Keratinocyte (primary cell): Measurements from ENCODE around the gene ETV3L. TPM values are rescaled to one million over a fixed set of nuclear protein-coding genes. Genes with fewer than 3 reads are reported as not detected.

Source experiments
- DNase-seq: peaks from one replicate; pipeline ENCODE4 v3.0.0-alpha.2; 2011; ENCODE audit warnings: low read depth, missing footprints, low spot score
- FAIRE-seq: peaks from 2 replicates; lab custom pipeline; 2011; peaks lifted over from hg19 to GRCh38; lab: Jason Lieb, UNC
- H2AFZ ChIP-seq: 2 replicates; pipeline ENCODE4 v1.6.0; 2012; ENCODE audit warnings: low read length, control low read depth, inconsistent platforms; ENCODE audit not compliant: control insufficient read depth
- H3K27ac ChIP-seq: 2 replicates; pipeline ENCODE4 v1.5.1; 2011; ENCODE audit warnings: low read length; ENCODE audit not compliant: control insufficient read depth, insufficient read depth
- H3K27me3 ChIP-seq: 3 replicates; pipeline ENCODE4 v1.6.0; 2011; ENCODE audit warnings: low read length; ENCODE audit not compliant: control insufficient read depth, insufficient read depth; ENCODE audit errors: extremely low read depth
- H3K36me3 ChIP-seq, 2 experiments: 2 replicates in 1 of 2; 3 replicates in 1 of 2; pipeline ENCODE4 v1.5.1; 2011; ENCODE audit warnings: low read length in 2 of 2, mild to moderate bottlenecking in 1 of 2; ENCODE audit not compliant: control insufficient read depth in 2 of 2, insufficient read depth in 2 of 2; ENCODE audit errors: extremely low read depth in 1 of 2
- H3K4me1 ChIP-seq: 3 replicates; pipeline ENCODE4 v1.5.1; 2011; ENCODE audit warnings: low read length; ENCODE audit not compliant: control insufficient read depth, insufficient read depth; ENCODE audit errors: extremely low read depth
- H3K4me2 ChIP-seq: 3 replicates; pipeline ENCODE4 v1.6.0; 2011; ENCODE audit warnings: low read depth, low read length; ENCODE audit not compliant: control insufficient read depth, insufficient read depth; ENCODE audit errors: extremely low read depth
- H3K4me3 ChIP-seq, 3 experiments: fragments of 200-600 bp in 1 of 3; sonication (generic) in 1 of 3; 2 replicates in 2 of 3; 3 replicates in 1 of 3; pipeline ENCODE4 v1.5.1; 2011 to 2016; ENCODE audit warnings: low read length in 3 of 3, mild to moderate bottlenecking in 3 of 3, control low read depth in 2 of 3, inconsistent platforms in 1 of 3, low read depth in 1 of 3, mixed read lengths in 1 of 3, mixed run types in 1 of 3, moderate library complexity in 1 of 3; ENCODE audit not compliant: control insufficient read depth in 2 of 3, insufficient read depth in 2 of 3; ENCODE audit errors: extremely low read depth in 1 of 3
- H3K79me2 ChIP-seq: 2 replicates; pipeline ENCODE4 v1.6.0; 2012; ENCODE audit warnings: low read length; ENCODE audit not compliant: control insufficient read depth, insufficient read depth
- H3K9ac ChIP-seq: 3 replicates; pipeline ENCODE4 v1.6.0; 2011; ENCODE audit warnings: low read length; ENCODE audit not compliant: control insufficient read depth, insufficient read depth; ENCODE audit errors: extremely low read depth
- H3K9me1 ChIP-seq: 3 replicates; pipeline ENCODE4 v1.6.0; 2011; ENCODE audit warnings: low read length; ENCODE audit not compliant: control insufficient read depth, insufficient read depth; ENCODE audit errors: extremely low read depth
- H3K9me3 ChIP-seq: 2 replicates; pipeline ENCODE4 v1.5.1; 2012; ENCODE audit warnings: low read depth, low read length; ENCODE audit not compliant: control insufficient read depth
- H4K20me1 ChIP-seq: 3 replicates; pipeline ENCODE4 v1.6.0; 2011; ENCODE audit warnings: low read length; ENCODE audit not compliant: control insufficient read depth, insufficient read depth; ENCODE audit errors: extremely low read depth
- EZH2 ChIP-seq: IDR thresholded peaks from one replicate; pipeline ENCODE4 v1.6.1; 2012; ENCODE audit warnings: inconsistent platforms, mild to moderate bottlenecking, low read length, moderate library complexity
- dilution Hi-C: fragments of 300-500 bp; cut with MboI; formaldehyde crosslinking; loops from one replicate; pipeline ENCODE4 v1.7.0; 2020; ENCODE audit warnings: low sequenced_read_pairs; ENCODE audit not compliant: extremely low pct_ligation_motif_present
- polyA plus RNA-seq, 5 experiments: library from polyadenylated mRNA; depleted of rRNA in 3 of 5; stranded (reverse) in 3 of 5; stranded (forward) in 1 of 5; unstranded in 1 of 5; fragments of >200 nt; gene quantifications; 1 replicate in 1 of 5; 2 replicates in 3 of 5; 3 replicates in 1 of 5; pipeline versions ENCODE4 v1.2.1 to v1.2.3, GENCODE V29; 2011 to 2012; ENCODE audit warnings: missing spikeins in 2 of 5, low read depth in 1 of 5, low replicate concordance in 1 of 5
- TF ChIP-seq, protein P1 (sequence below), 3 experiments: IDR thresholded peaks in 1 of 3; conservative IDR thresholded peaks in 1 of 3; optimal IDR thresholded peaks in 1 of 3; 2 replicates in 2 of 3; 3 replicates in 1 of 3; pipeline versions ENCODE3 to v1.5.1; 2011; ENCODE audit warnings: low read length in 3 of 3, mild to moderate bottlenecking in 3 of 3, moderate library complexity in 2 of 3, control low read depth in 1 of 3, inconsistent platforms in 1 of 3; ENCODE audit not compliant: insufficient read depth in 2 of 3; ENCODE audit errors: extremely low read depth in 1 of 3

Gene ETV3L
- polyA plus RNA-seq, 1 donor (not counting 4 experiments of a cell fraction or from before 2014, with no cell fraction given), result not detected

DNA sequence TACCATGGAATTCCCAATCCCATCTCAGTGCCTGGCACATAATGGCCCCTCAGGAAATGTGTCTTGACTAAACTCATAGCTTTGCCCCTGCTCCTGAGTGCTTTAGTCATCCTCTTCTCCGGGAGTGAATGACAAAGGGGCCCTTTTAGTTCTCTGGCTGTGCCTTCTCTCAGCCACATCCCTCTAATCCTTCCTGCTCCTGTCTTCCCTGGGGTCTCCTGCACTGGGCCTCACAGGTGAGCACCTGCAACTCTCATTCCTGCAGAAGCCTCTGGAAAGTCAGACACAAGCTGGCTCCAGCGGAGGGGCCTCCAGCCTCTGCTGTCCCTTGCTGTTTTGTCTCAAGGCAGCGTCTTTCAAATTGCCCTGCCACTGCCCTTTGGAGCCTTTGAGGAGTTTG lies 14.0 kb upstream of the ETV3L start:
- H3K4me3 ChIP-seq, result no peak overlapping the region
- no peaks in the 10 kb centered on the region for H3K4me1 ChIP-seq
- no peak overlapping the region for H3K4me2 ChIP-seq
- no peaks in the 10 kb centered on the region for H3K9me3 ChIP-seq
- no peaks in the 10 kb centered on the region for H3K79me2 ChIP-seq
- FAIRE-seq (no peak), DNase-seq (no peak)
- no peak overlapping the region for H2AFZ ChIP-seq
- no peaks in the 10 kb centered on the region for H3K36me3 ChIP-seq
- H3K9ac ChIP-seq, result no peak overlapping the region
- TF ChIP-seq, protein P1, sequence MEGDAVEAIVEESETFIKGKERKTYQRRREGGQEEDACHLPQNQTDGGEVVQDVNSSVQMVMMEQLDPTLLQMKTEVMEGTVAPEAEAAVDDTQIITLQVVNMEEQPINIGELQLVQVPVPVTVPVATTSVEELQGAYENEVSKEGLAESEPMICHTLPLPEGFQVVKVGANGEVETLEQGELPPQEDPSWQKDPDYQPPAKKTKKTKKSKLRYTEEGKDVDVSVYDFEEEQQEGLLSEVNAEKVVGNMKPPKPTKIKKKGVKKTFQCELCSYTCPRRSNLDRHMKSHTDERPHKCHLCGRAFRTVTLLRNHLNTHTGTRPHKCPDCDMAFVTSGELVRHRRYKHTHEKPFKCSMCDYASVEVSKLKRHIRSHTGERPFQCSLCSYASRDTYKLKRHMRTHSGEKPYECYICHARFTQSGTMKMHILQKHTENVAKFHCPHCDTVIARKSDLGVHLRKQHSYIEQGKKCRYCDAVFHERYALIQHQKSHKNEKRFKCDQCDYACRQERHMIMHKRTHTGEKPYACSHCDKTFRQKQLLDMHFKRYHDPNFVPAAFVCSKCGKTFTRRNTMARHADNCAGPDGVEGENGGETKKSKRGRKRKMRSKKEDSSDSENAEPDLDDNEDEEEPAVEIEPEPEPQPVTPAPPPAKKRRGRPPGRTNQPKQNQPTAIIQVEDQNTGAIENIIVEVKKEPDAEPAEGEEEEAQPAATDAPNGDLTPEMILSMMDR (optimal IDR thresholded peaks at IDR 0.05 in 1 of 3, IDR thresholded peaks at IDR 0.05 in 1 of 3, conservative IDR thresholded peaks at IDR 0.05 in 1 of 3; ENCODE audit: extremely low read depth in 1 of 3, insufficient read depth in 2 of 3, low read length in 3 of 3), result no peak
- no peak for TF ChIP-seq EZH2
- peaks cover 13% of the 10 kb centered on the region for H3K27me3 ChIP-seq
- no peaks in the 10 kb centered on the region for H3K9me1 ChIP-seq
- dilution Hi-C loops, result no loop called here
- no peaks in the 10 kb centered on the region for H4K20me1 ChIP-seq
- H3K27ac ChIP-seq, result no peak overlapping the region

DNA sequence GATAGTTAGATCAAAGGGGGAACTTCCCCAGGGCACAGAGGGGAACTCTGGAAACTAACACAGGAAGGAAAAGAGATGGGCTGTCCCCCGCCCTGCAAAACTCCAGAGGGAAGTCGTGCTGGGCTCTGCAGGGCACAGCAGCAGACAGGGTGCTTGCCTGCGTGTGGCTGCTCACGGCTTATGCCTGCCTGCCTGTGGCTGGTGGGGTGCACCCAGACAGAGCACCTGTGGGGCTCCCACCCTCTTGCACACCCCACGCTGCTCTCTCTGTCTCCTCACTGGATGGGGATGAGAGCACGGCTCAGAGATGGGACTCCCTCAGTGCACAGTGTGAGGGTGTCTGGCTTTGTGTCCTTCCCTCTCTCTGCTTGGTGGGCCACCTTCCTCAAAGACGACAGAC lies 13.5 kb upstream of the ETV3L start:
- H4K20me1 ChIP-seq, result no peaks in the 10 kb centered on the region
- dilution Hi-C loops, result no loop called here
- no peaks in the 10 kb centered on the region for H3K9me3 ChIP-seq
- FAIRE-seq, result no peak
- H3K79me2 ChIP-seq, result no peaks in the 10 kb centered on the region
- DNase-seq, result no peak
- H2AFZ ChIP-seq, result no peak overlapping the region
- peaks cover 14% of the 10 kb centered on the region for H3K27me3 ChIP-seq
- H3K4me3 ChIP-seq, result no peak overlapping the region
- H3K9ac ChIP-seq, result no peak overlapping the region
- no peak overlapping the region for H3K27ac ChIP-seq
- no peaks in the 10 kb centered on the region for H3K4me1 ChIP-seq
- TF ChIP-seq EZH2, result no peak
- TF ChIP-seq, protein P1 (optimal IDR thresholded peaks at IDR 0.05 in 1 of 3, IDR thresholded peaks at IDR 0.05 in 1 of 3, conservative IDR thresholded peaks at IDR 0.05 in 1 of 3; ENCODE audit: extremely low read depth in 1 of 3, insufficient read depth in 2 of 3, low read length in 3 of 3), result no peak
- H3K36me3 ChIP-seq, result no peaks in the 10 kb centered on the region
- H3K9me1 ChIP-seq, result no peaks in the 10 kb centered on the region
- no peak overlapping the region for H3K4me2 ChIP-seq
